Raji (cell line): ENCODE data around the gene MAB21L3.

Source experiments
- POLR2A ChIP-seq: IDR thresholded peaks from 2 replicates; pipeline ENCODE4 v1.6.1; 2011; ENCODE audit warnings: low read depth, low read length, control low read depth; ENCODE audit not compliant: insufficient read depth

Gene MAB21L3

DNA sequence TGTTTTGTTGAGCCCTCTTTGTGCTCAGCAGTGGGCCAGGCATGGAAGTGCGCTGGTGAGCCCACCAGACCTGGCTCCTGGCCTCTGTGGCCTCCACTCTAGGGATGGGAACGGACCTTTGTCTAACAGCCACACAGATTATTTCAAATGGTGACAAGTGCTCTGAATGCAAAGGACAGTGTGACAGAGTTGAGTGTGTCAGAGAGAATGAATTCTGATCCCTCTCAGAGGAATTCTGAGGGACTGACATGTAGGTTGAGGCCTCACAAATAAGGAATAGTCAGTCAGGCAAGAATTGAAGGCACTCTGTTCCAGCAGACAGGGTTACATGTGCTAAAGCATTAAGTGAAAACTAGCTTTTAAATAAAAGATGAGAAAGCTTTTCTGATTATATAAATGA, 11.3 kb upstream of the MAB21L3 start:
- no peak for TF ChIP-seq POLR2A

DNA sequence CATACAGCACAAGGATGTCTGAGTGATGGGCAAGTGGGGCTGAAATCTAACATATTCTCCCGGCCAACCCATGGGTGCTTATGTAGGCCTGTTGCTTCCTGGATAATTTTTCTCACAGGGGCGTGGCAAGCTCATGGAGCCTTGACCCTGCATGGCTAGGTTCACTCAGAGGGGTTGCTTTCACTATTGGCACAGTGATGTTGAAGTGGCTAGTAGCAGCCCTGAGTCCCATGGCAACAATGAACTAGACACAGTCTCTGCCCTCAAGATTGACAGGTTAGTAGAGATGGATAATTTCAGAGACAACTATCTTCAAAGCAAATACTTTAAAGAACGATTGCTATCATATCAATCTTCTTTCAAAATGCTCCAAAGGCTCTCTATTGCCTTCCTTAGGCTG, 6.5 kb upstream of the MAB21L3 start:
- no peak for TF ChIP-seq POLR2A

DNA sequence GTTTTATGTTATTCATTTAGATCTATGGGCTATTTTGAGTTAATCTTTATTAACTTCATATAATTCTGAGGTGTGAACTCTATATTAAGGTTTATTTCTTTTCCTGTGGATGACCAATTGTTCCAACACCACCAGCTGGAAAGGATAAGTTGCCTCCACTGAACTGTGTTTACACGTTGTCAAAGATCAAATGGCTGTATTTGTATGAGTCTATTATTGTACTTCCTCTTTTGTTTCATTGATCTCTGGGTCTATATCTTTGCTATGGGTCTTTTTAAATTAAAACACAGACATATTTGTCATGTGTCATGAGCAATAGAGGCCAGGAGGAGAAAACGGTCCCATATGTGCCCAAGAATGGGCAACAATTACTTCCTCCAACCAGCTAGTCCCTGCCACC, 5.2 kb upstream of the MAB21L3 start:
- no peak for TF ChIP-seq POLR2A

- no peak for TF ChIP-seq POLR2A
These were observed 4.6 kb upstream of the MAB21L3 start for GRCh38 chr1:116106646-116107045.

- no peak for TF ChIP-seq POLR2A
These were observed 3.8 kb upstream of the MAB21L3 start for GRCh38 chr1:116107371-116107770.

GRCh38 chr1:116111524-116112021, 374 bp downstream of the MAB21L3 start:
- TF ChIP-seq POLR2A: no peak

- TF ChIP-seq POLR2A: no peak
These were observed 1.4 kb downstream of the MAB21L3 start for GRCh38 chr1:116112388-116113140.

GRCh38 chr1:116113615-116114014, 2.4 kb downstream of the MAB21L3 start:
- TF ChIP-seq POLR2A: no peak

DNA sequence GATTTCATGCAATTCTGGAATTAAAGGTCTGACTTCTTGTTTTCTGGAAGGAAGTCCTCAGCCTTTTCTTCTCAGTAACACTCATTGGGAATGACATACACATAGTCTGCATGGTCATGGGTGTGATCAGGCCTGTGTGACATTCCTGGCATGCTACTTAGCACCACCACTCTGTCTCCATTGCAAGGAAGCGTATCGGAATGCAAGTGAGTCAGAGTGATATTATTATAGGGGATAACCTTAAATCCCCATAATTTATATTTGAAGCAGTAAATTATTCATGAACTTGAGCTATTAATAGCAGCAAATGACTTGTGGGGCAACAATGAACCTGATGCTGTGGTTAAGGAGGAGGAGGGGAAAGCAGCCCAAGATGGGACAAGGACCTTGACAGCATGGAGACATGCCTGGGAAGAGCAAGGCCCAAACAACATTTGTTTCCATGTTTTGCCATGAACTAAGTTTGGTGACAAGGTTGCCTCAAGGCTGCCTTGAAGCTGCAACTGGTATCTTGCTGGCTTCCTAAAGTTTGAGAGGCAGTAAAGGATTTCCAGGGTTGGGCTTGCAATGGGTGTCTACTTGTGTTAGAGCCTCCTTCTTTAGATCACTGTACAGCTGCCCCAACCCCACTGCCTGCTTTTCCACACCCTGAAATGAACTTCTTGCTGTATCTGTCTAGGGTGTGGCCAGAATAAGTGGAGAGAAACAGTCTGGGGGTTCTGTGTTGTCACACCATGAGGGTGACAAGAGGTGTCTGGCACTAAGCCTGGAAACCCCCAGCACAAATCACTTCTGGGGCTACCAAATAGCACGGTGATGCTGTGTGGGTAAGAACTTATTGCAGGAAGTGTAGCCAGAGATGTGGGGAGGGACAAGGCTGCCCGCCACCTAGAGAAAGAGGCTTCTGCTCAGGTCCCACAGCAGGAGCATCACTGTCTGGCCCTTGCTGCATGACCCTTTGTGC, 4.6 kb downstream of the MAB21L3 start:
- TF ChIP-seq POLR2A: no peak

- TF ChIP-seq POLR2A: no peak
These were observed 7.3 kb downstream of the MAB21L3 start for GRCh38 chr1:116118471-116118870.

GRCh38 chr1:116119876-116120275, 8.7 kb downstream of the MAB21L3 start:
- no peak for TF ChIP-seq POLR2A

- TF ChIP-seq POLR2A: no peak
These were observed 12.0 kb downstream of the MAB21L3 start for GRCh38 chr1:116122955-116123757.

DNA sequence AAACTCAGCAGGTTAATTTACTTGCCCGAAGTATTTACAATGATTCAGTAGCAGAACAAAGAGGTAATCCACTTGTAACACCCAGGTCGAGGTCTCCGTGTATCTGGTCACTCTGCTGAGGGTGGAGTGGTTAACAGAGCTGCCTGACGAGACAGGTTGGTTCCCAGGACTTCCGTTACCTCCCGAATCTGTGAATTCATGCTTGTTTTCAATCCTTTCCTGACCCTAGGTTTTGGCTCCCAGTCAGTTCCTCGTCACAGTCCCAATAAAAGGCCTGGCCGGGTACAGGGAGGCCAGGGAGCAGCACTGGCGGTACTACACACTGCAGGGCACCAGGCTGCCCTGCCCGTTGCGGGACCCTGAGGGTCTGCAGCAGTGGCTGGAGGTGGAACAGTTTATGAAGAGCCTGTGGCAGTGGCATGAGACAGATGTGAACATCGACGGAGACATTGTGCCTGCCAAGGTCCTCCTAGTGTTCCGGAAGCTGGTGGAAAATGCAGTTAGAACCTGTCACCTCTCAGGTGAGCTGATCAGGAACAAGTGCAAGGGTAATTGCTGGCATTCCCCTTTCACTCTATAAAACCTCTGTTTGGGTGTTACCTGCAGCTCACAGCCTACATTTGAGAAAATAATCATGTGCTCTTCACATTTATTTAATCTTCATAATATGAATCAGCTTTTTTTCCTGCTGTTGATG, 12.8 kb downstream of the MAB21L3 start:
- no peak for TF ChIP-seq POLR2A

GRCh38 chr1:116125758-116126157, 14.6 kb downstream of the MAB21L3 start:
- no peak for TF ChIP-seq POLR2A
